ENCODE data around the gene ROR1. TPM values are rescaled to one million over a fixed set of nuclear protein-coding genes. Genes with fewer than 3 reads are reported as not detected.

The ROR1 gene
- total and polyA plus RNA-seq, 2 of the 4 experiments (the other 2 are of a cell fraction), result 4.4 to 10.0 TPM

GRCh38 chr1:64136752-64137411 lies 363.1 kb downstream of the ROR1 start (continued):
- no peak for TF ChIP-seq ELK1 (IDR thresholded peaks at IDR 0.05; ENCODE audit: borderline replicate concordance, low read depth, low read length)

- H3K18ac ChIP-seq (ENCODE audit: low read depth, low read length), result no peak overlapping the region
- ChIA-PET POLR2A (ENCODE audit: unreplicated experiment) (no interaction called here), CTCF (interaction anchor here (0.6 to 3.6 kb wide), 22 partner anchors 9 to 910 kb away, joined by 3 to 41 read pairs (median 4); no protein-coding TSS in a partner anchor)
- H3K9ac ChIP-seq (ENCODE audit: low read depth, low read length), result no peak overlapping the region
- no peak for ATAC-seq (ENCODE audit: low read depth)
- no peaks in the 10 kb centered on the region for H3K79me1 ChIP-seq (ENCODE audit: low read depth in 1 of 2, low read length in 2 of 2)
- H4K91ac ChIP-seq (ENCODE audit: insufficient read depth, low read depth, low read length), result no peak overlapping the region; the same call in 1 of the 2 replicates
- H4K20me1 ChIP-seq (ENCODE audit: insufficient read depth, low read length), result no peaks in the 10 kb centered on the region; the same call in 1 of the 2 replicates
- peaks cover 2% of the 10 kb centered on the region; the same call in 1 of the 2 replicates for H3K9me3 ChIP-seq (ENCODE audit: control insufficient read depth, insufficient read depth, low read length)
- no peak overlapping the region for H3K23ac ChIP-seq (ENCODE audit: low read depth, low read length)
- H2BK120ac ChIP-seq (ENCODE audit: low read depth, low read length), result no peak overlapping the region
- H3K9me1 ChIP-seq (ENCODE audit: insufficient read depth, low read length), result peaks cover 8% of the 10 kb centered on the region; the same call in 1 of the 2 replicates
- no peak overlapping the region for H4K5ac ChIP-seq (ENCODE audit: low read depth, low read length)
- DNase-seq, result no peak
- no peak overlapping the region for H3K4me2 ChIP-seq (ENCODE audit: low read depth, low read length)
- dilution Hi-C loops (cut with HindIII; ENCODE audit: low sequenced_read_pairs, unreplicated experiment), result no loop called here
- intact Hi-C loops (cut with micrococcal nuclease), result loop anchor here (1.0 to 2.0 kb wide), 6 partner anchors 105 to 521 kb away; no protein-coding TSS in a partner anchor
- no peak overlapping the region for H3K14ac ChIP-seq (replicated peaks; ENCODE audit: low read depth, low read length)
- peaks cover 7% of the 10 kb centered on the region; the same call in 1 of the 2 replicates for H3K4me1 ChIP-seq (ENCODE audit: control insufficient read depth, insufficient read depth, low read length)
- no peak overlapping the region for H4K8ac ChIP-seq (ENCODE audit: low read depth in 2 of 2, low read length in 2 of 2)
- no peaks in the 10 kb centered on the region for H3K27me3 ChIP-seq (ENCODE audit: control insufficient read depth, insufficient read depth, low read length)
- no peak overlapping the region for H3K4ac ChIP-seq (ENCODE audit: low read depth, low read length)
- TF ChIP-seq RCOR1 (IDR thresholded peaks at IDR 0.05; ENCODE audit: insufficient replicate concordance, low read length) (no peak), RFX5 (IDR thresholded peaks at IDR 0.05; ENCODE audit: low read depth, low read length) (no peak), FOS (IDR thresholded peaks at IDR 0.05; ENCODE audit: low read depth, low read length) (no peak), ELK1 (IDR thresholded peaks at IDR 0.05; ENCODE audit: borderline replicate concordance, low read depth, low read length) (no peak), CTCF (conservative IDR thresholded peaks at IDR 0.05; ENCODE audit: low read depth, low read length) (no peak), USF2 (IDR thresholded peaks at IDR 0.05; ENCODE audit: low read depth, low read length) (no peak)
- no peak overlapping the region for H2BK15ac ChIP-seq (ENCODE audit: low read depth, low read length)
- no peak overlapping the region for H2AK9ac ChIP-seq (replicated peaks; ENCODE audit: low read depth, low read length, poor library complexity)
- BruUV-seq (replicated peaks), result no TSS peak
- H2BK5ac ChIP-seq (ENCODE audit: low read depth, low read length, poor library complexity, severe bottlenecking), result no peak overlapping the region
- H3K36me3 ChIP-seq (ENCODE audit: control insufficient read depth, insufficient read depth, low read length), result peaks cover 5% of the 10 kb centered on the region
- H2AFZ ChIP-seq (replicated peaks; ENCODE audit: low read length, poor library complexity), result no peak overlapping the region
- in situ Hi-C loops (cut with MboI; ENCODE audit: low sequenced_read_pairs), result loop anchor here (10.0 kb wide), 1 partner anchor 523 kb away; no protein-coding TSS in a partner anchor
- no peak overlapping the region for H3K56ac ChIP-seq (ENCODE audit: extremely low read depth, insufficient read depth, low read length)
- no peak overlapping the region for H2BK20ac ChIP-seq (ENCODE audit: low read depth, low read length)
- H3K27ac ChIP-seq (ENCODE audit: insufficient read depth, low read length), result no peak overlapping the region
- no CpG with 5 or more reads among the region's 4 CpGs for WGBS, 2 experiments (ENCODE audit: extremely low coverage in 2 of 2, insufficient read length in 1 of 2)
- no peak overlapping the region for H2AK5ac ChIP-seq (ENCODE audit: low read depth, low read length)
- no peak overlapping the region for H3K4me3 ChIP-seq (ENCODE audit: insufficient read depth, low read depth, low read length)
Observed at GRCh38 chr1:64137412-64137803, 363.6 kb downstream of the ROR1 start.
